HG03139 (cell line): ENCODE data around the gene CDC42EP5.
"Not testable (repeated sequence)": the region's sequence is repeated elsewhere in the genome, so short reads cannot be mapped to it uniquely, and the experiment has no call there.

Source experiments
- ATAC-seq: cut with Tn5 transposase; IDR thresholded peaks from one replicate; pipeline ENCODE4 v1.9.1; 2021; ENCODE audit not compliant: unreplicated experiment

The CDC42EP5 gene

GRCh38 chr19:54449701-54450069, 23.4 kb downstream of the CDC42EP5 start:
- ATAC-seq: no peak

- ATAC-seq: peak; percentile 85
Observed at GRCh38 chr19:54448774-54449700, 24.1 kb downstream of the CDC42EP5 start, which contains the start of gene LENG8. Gene LENG8, plus strand, starts transcription at chr19:54449199. Its CDS starts 2,146 bp downstream, at chr19:54451345.

- ATAC-seq: peak; percentile 8
Observed at GRCh38 chr19:54448040-54448773, 24.9 kb downstream of the CDC42EP5 start.

GRCh38 chr19:54446349-54446748, 26.7 kb downstream of the CDC42EP5 start:
- ATAC-seq: not testable (repeated sequence)

- ATAC-seq: no peak
Observed at GRCh38 chr19:54444737-54445136, 28.4 kb downstream of the CDC42EP5 start.

GRCh38 chr19:54440641-54441040, 32.5 kb downstream of the CDC42EP5 start:
- ATAC-seq: no peak

- no peak for ATAC-seq
Observed at GRCh38 chr19:54439174-54439851, 33.8 kb downstream of the CDC42EP5 start.

GRCh38 chr19:54436628-54437252, 36.4 kb downstream of the CDC42EP5 start:
- ATAC-seq: no peak

GRCh38 chr19:54436031-54436523, 37.0 kb downstream of the CDC42EP5 start:
- no peak for ATAC-seq

- ATAC-seq: no peak
Observed at GRCh38 chr19:54435551-54436016, 37.5 kb downstream of the CDC42EP5 start.

GRCh38 chr19:54434873-54435214, 38.3 kb downstream of the CDC42EP5 start:
- ATAC-seq: no peak

GRCh38 chr19:54434112-54434872, 38.8 kb downstream of the CDC42EP5 start:
- no peak for ATAC-seq

- no peak for ATAC-seq
Observed at GRCh38 chr19:54433697-54434096, 39.4 kb downstream of the CDC42EP5 start.

GRCh38 chr19:54432144-54432738, 40.9 kb downstream of the CDC42EP5 start:
- ATAC-seq: no peak

- ATAC-seq: no peak
Observed at GRCh38 chr19:54431255-54431838, 41.7 kb downstream of the CDC42EP5 start.

GRCh38 chr19:54430306-54431254, 42.5 kb downstream of the CDC42EP5 start:
- no peak for ATAC-seq

- no peak for ATAC-seq
Observed at GRCh38 chr19:54429545-54430227, 43.4 kb downstream of the CDC42EP5 start.

- ATAC-seq: no peak
Observed at GRCh38 chr19:54429176-54429495, 44.0 kb downstream of the CDC42EP5 start.
